GM20431 (cell line): ENCODE measurements around the gene SCG5.

Experiments
- in situ Hi-C: fragments of 300-500 bp; cut with MseI, MboI; formaldehyde crosslinking; loops from one replicate; pipeline ENCODE4 v1.15.0; 2020; ENCODE audit warnings: low sequenced_read_pairs; ENCODE audit not compliant: unreplicated experiment

The SCG5 gene

GRCh38 chr15:32717426-32718226 is 76.1 kb downstream of the SCG5 start, which contains the start of gene GREM1:
GREM1 (plus strand) TSS chr15:32718004; CDS start chr15:32730691, 12,687 bp downstream.
- in situ Hi-C loops = no loop called here

GRCh38 chr15:32718227-32718820 is 76.8 kb downstream of the SCG5 start:
- in situ Hi-C loops = no loop called here

GRCh38 chr15:32718821-32719716 is 77.6 kb downstream of the SCG5 start:
- in situ Hi-C loops = no loop called here

- in situ Hi-C loops = no loop called here
Observed at GRCh38 chr15:32721596-32721995, 80.1 kb downstream of the SCG5 start.

GRCh38 chr15:32722136-32722535 is 80.6 kb downstream of the SCG5 start:
- in situ Hi-C loops = no loop called here

GRCh38 chr15:32723171-32723948 is 81.8 kb downstream of the SCG5 start:
- in situ Hi-C loops = no loop called here

GRCh38 chr15:32729700-32730395 is 88.3 kb downstream of the SCG5 start:
- in situ Hi-C loops = no loop called here

GRCh38 chr15:32730677-32731654 is 89.5 kb downstream of the SCG5 start:
- in situ Hi-C loops = no loop called here

- in situ Hi-C loops = no loop called here
Observed at GRCh38 chr15:32732574-32733157, 91.2 kb downstream of the SCG5 start.

GRCh38 chr15:32733281-32733680 is 91.8 kb downstream of the SCG5 start:
- in situ Hi-C loops = no loop called here

GRCh38 chr15:32735989-32736700 is 94.6 kb downstream of the SCG5 start:
- in situ Hi-C loops = no loop called here

- in situ Hi-C loops = no loop called here
Observed at GRCh38 chr15:32736701-32737061, 95.2 kb downstream of the SCG5 start.

GRCh38 chr15:32737304-32737703 is 95.8 kb downstream of the SCG5 start:
- in situ Hi-C loops = no loop called here

GRCh38 chr15:32738666-32739065 is 97.2 kb downstream of the SCG5 start:
- in situ Hi-C loops = no loop called here

- in situ Hi-C loops = no loop called here
Observed at GRCh38 chr15:32739522-32740063, 98.1 kb downstream of the SCG5 start.

GRCh38 chr15:32743411-32744140 is 102.1 kb downstream of the SCG5 start:
- in situ Hi-C loops = no loop called here
